Ishikawa (cell line): ENCODE data around the gene FGD5.

Experiments
- EP300 ChIP-seq: IDR thresholded peaks from 2 replicates; pipeline ENCODE4 v1.6.1; 2012; ENCODE audit warnings: borderline replicate concordance
- NFIC ChIP-seq: IDR thresholded peaks from 2 replicates; pipeline ENCODE4 v1.6.1; 2012
- TAF1 ChIP-seq: IDR thresholded peaks from 2 replicates; pipeline ENCODE4 v1.6.1; 2012; ENCODE audit warnings: low read depth, mild to moderate bottlenecking
- TF ChIP-seq, protein P1 (sequence below): IDR thresholded peaks from 2 replicates; pipeline ENCODE4 v1.6.1; 2012; ENCODE audit warnings: low read depth, mild to moderate bottlenecking

DNA sequence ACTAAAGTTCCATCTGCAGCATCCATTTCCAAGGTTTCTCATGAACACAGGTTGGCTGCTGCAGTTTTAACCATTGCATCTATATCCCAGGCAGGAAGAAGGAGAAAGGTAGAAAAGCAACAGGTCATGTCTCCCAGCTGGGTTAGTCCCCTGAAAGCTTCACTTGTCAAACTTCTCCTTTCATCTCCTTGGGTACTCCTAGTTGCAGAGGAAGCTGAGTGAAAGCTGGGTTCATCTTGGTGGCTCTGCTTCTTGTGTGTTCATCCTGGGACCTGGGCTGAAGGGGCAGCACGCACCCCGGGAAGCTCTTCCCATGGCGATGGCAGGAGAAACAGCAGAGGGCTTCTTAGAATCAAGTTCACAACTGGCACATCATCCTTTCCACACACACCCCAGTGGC, 67.3 kb downstream of the FGD5 start:
- TF ChIP-seq TAF1 (no peak), EP300 (no peak), NFIC (no peak)
- TF ChIP-seq, protein P1, sequence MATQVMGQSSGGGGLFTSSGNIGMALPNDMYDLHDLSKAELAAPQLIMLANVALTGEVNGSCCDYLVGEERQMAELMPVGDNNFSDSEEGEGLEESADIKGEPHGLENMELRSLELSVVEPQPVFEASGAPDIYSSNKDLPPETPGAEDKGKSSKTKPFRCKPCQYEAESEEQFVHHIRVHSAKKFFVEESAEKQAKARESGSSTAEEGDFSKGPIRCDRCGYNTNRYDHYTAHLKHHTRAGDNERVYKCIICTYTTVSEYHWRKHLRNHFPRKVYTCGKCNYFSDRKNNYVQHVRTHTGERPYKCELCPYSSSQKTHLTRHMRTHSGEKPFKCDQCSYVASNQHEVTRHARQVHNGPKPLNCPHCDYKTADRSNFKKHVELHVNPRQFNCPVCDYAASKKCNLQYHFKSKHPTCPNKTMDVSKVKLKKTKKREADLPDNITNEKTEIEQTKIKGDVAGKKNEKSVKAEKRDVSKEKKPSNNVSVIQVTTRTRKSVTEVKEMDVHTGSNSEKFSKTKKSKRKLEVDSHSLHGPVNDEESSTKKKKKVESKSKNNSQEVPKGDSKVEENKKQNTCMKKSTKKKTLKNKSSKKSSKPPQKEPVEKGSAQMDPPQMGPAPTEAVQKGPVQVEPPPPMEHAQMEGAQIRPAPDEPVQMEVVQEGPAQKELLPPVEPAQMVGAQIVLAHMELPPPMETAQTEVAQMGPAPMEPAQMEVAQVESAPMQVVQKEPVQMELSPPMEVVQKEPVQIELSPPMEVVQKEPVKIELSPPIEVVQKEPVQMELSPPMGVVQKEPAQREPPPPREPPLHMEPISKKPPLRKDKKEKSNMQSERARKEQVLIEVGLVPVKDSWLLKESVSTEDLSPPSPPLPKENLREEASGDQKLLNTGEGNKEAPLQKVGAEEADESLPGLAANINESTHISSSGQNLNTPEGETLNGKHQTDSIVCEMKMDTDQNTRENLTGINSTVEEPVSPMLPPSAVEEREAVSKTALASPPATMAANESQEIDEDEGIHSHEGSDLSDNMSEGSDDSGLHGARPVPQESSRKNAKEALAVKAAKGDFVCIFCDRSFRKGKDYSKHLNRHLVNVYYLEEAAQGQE = no peak
